ENCODE results near the gene ZBTB20.

- TF ChIP-seq EP300 (conservative IDR thresholded peaks at IDR 0.05; ENCODE audit: poor library complexity, severe bottlenecking) (no peak), CTCF (IDR thresholded peaks at IDR 0.05; ENCODE audit: poor library complexity, severe bottlenecking) (no peak)
Observed at GRCh38 chr3:114447950-114448479, 699.1 kb downstream of the ZBTB20 start.

Data from neural cell (in vitro differentiated cells).